GM23338 (cell line): Measurements from ENCODE around the gene NDUFA7. TPM values are rescaled to one million over a fixed set of nuclear protein-coding genes. Genes with fewer than 3 reads are reported as not detected.

Experiments used
- ATAC-seq: fragments of 200-7000 bp; cut with Tn5 transposase; 3 replicates; pipeline ENCODE4 v1.9.1; 2020
- DNase-seq: peaks from one replicate; pipeline ENCODE4 v3.0.0-alpha.2; 2015; ENCODE audit warnings: low spot score
- H2AFZ ChIP-seq: fragments of 200-600 bp; sonication (generic); 2 replicates; pipeline ENCODE4 v1.8.0; 2016; ENCODE audit warnings: antibody characterized with exemption, mild to moderate bottlenecking, moderate library complexity
- H3F3A ChIP-seq: fragments of 200-600 bp; sonication (generic); replicated peaks from 2 replicates; pipeline ENCODE4 v1.8.0; 2017; ENCODE audit warnings: antibody characterized with exemption, mixed run types, low read depth
- H3K27ac ChIP-seq: fragments of 200-600 bp; sonication (generic); 2 replicates; pipeline ENCODE4 v1.6.1; 2016; ENCODE audit warnings: low read depth
- H3K27me3 ChIP-seq: fragments of 200-600 bp; sonication (generic); 2 replicates; pipeline ENCODE4 v1.8.0; 2016; ENCODE audit warnings: mild to moderate bottlenecking, mixed run types, moderate library complexity; ENCODE audit not compliant: insufficient read depth
- H3K36me3 ChIP-seq: fragments of 200-600 bp; sonication (generic); 2 replicates; pipeline ENCODE4 v1.8.0; 2016; ENCODE audit warnings: mild to moderate bottlenecking; ENCODE audit not compliant: insufficient read depth
- H3K4me1 ChIP-seq: fragments of 200-600 bp; sonication (generic); 2 replicates; pipeline ENCODE4 v1.8.0; 2016; ENCODE audit warnings: mild to moderate bottlenecking, moderate library complexity; ENCODE audit not compliant: insufficient read depth
- H3K4me2 ChIP-seq: fragments of 200-600 bp; sonication (generic); 2 replicates; pipeline ENCODE4 v1.7.1; 2017; ENCODE audit warnings: mixed run types
- H3K4me3 ChIP-seq: fragments of 200-600 bp; sonication (generic); 2 replicates; pipeline ENCODE4 v1.6.1; 2016; ENCODE audit warnings: mixed run types
- H3K79me2 ChIP-seq: fragments of 200-600 bp; sonication (generic); replicated peaks from 2 replicates; pipeline ENCODE4 v1.8.0; 2017; ENCODE audit warnings: mild to moderate bottlenecking; ENCODE audit not compliant: insufficient read depth
- H3K9me2 ChIP-seq: fragments of 200-600 bp; sonication (generic); 2 replicates; pipeline ENCODE4 v1.8.0; 2017; ENCODE audit not compliant: insufficient read depth
- H4K20me1 ChIP-seq: fragments of 200-600 bp; sonication (generic); replicated peaks from 2 replicates; pipeline ENCODE4 v1.8.0; 2017; ENCODE audit warnings: mild to moderate bottlenecking; ENCODE audit not compliant: insufficient read depth
- H3K27ac Mint-ChIP-seq: 2 replicates; pipeline ENCODE4 v1.8.0; 2020; ENCODE audit warnings: inconsistent platforms, mild to moderate bottlenecking, moderate library complexity, mixed read lengths
- H3K27me3 Mint-ChIP-seq: 3 replicates; pipeline ENCODE4 v1.8.0; 2022; ENCODE audit warnings: low read depth, mild to moderate bottlenecking, moderate library complexity, mixed read lengths, inconsistent platforms; ENCODE audit not compliant: insufficient read depth, poor library complexity
- H3K36me3 Mint-ChIP-seq: 3 replicates; pipeline ENCODE4 v1.8.0; 2021; ENCODE audit warnings: low read depth, mild to moderate bottlenecking, inconsistent platforms, moderate library complexity, mixed read lengths
- H3K4me1 Mint-ChIP-seq: 3 replicates; pipeline ENCODE4 v1.8.0; 2020; ENCODE audit warnings: mild to moderate bottlenecking, inconsistent platforms, mixed read lengths
- H3K4me3 Mint-ChIP-seq: 3 replicates; pipeline ENCODE4 v1.8.0; 2021; ENCODE audit warnings: moderate library complexity, mild to moderate bottlenecking, inconsistent platforms, mixed read lengths
- H3K9me3 Mint-ChIP-seq: 3 replicates; pipeline ENCODE4 v1.8.0; 2020; ENCODE audit warnings: moderate library complexity, mild to moderate bottlenecking, inconsistent platforms, mixed read lengths
- CREB1 ChIP-seq: fragments of 250-450 bp; sonication (Bioruptor Pico); IDR thresholded peaks from 2 replicates; pipeline ENCODE4 v1.5.0; 2020; ENCODE audit warnings: low read depth, mild to moderate bottlenecking, moderate library complexity
- CTCF ChIP-seq, 2 experiments: fragments of 200-600 bp in 1 of 2; sonication (generic) in 1 of 2; conservative IDR thresholded peaks; 2 replicates each; pipeline versions ENCODE4 v1.5.1 to v1.6.1; 2016 to 2017; ENCODE audit warnings: antibody characterized with exemption in 2 of 2, low read depth in 2 of 2, mild to moderate bottlenecking in 2 of 2, moderate library complexity in 1 of 2
- ETS1 ChIP-seq: IDR thresholded peaks from 2 replicates; pipeline ENCODE4 v1.6.1; 2016; ENCODE audit warnings: antibody characterized with exemption
- EZH2 ChIP-seq: fragments of 200-600 bp; sonication (generic); IDR thresholded peaks from one replicate; pipeline ENCODE4 v1.8.0; 2017; ENCODE audit warnings: antibody characterized with exemption, mild to moderate bottlenecking, low read depth; ENCODE audit not compliant: unreplicated experiment
- EZH2phosphoT487 ChIP-seq: fragments of 200-600 bp; sonication (generic); IDR thresholded peaks from one replicate; pipeline ENCODE4 v1.8.1; 2018; ENCODE audit warnings: antibody characterized with exemption; ENCODE audit not compliant: unreplicated experiment
- JUNB ChIP-seq: IDR thresholded peaks from one replicate; pipeline ENCODE4 v1.6.1; 2016; ENCODE audit warnings: antibody characterized with exemption; ENCODE audit not compliant: unreplicated experiment
- NANOG ChIP-seq: IDR thresholded peaks from 2 replicates; pipeline ENCODE4 v1.6.1; 2016; ENCODE audit warnings: antibody characterized with exemption, borderline replicate concordance
- POLR2AphosphoS5 ChIP-seq: IDR thresholded peaks from 2 replicates; pipeline ENCODE4 v1.6.1; 2016; ENCODE audit warnings: antibody characterized with exemption, low read depth
- REST ChIP-seq: IDR thresholded peaks from one replicate; pipeline ENCODE4 v1.6.1; 2018; ENCODE audit warnings: antibody characterized with exemption; ENCODE audit not compliant: unreplicated experiment
- STAT1 ChIP-seq: IDR thresholded peaks from one replicate; pipeline ENCODE4 v1.6.1; 2016; ENCODE audit warnings: antibody characterized with exemption; ENCODE audit not compliant: unreplicated experiment
- ZNF114 ChIP-seq: fragments of 250-450 bp; sonication (Bioruptor Pico); IDR thresholded peaks from 2 replicates; pipeline ENCODE4 v1.5.0; 2020; ENCODE audit warnings: mild to moderate bottlenecking, moderate library complexity
- ZNF331 ChIP-seq: fragments of 250-450 bp; sonication (Bioruptor Pico); IDR thresholded peaks from 2 replicates; pipeline ENCODE4 v1.5.0; 2020; ENCODE audit warnings: low read depth, mild to moderate bottlenecking, moderate library complexity
- polyA plus RNA-seq: library from polyadenylated mRNA; unstranded; fragments of >200 nt; fragmentation: Nextera tagmentation; extraction: Ambion mirVana; gene quantifications from 2 replicates; pipeline ENCODE4 v1.2.1, GENCODE V29; 2016
- total RNA-seq: library from RNA; depleted of rRNA; stranded (reverse); fragments of >200 nt; shearing (Covaris generic); gene quantifications from 2 replicates; pipeline ENCODE4 v1.2.3, GENCODE V29; 2014
- TF ChIP-seq, protein P1 (sequence below): fragments of 250-450 bp; sonication (Bioruptor Pico); IDR thresholded peaks from 2 replicates; pipeline ENCODE4 v1.5.0; 2020; ENCODE audit warnings: mild to moderate bottlenecking, moderate library complexity

NDUFA7 gene
- total and polyA plus RNA-seq, 2 experiments from 2014 or later, result 35.1 to 344 TPM

DNA sequence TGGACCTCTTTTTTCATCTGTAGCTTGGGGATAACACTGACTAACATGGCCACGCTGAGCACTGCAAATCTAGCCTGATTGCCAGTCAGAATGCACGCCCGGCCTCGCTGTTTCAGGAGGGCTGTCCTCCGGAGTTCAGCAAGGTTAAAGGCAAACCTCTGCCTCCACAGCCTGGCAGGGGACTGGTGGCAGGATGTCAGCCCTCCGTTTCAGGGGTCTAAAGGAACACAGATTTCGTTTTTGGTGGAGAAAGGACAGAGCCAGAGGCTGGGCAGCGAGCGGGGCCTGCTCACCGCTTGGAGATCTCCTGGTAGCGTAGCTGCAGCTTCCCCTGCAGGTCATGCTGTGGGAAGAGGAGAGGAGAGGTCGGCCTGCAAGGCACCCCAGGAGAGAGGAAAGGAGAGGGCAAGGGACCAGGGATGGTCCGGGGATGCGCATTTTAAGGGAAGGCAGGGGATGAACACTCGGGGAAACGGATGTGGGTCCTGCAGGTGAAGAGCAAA lies 560 bp downstream of the NDUFA7 start:
- ATAC-seq, result peak; percentile 6; the same call in 2 of the 3 replicates

More for the DNA sequence above, 560 bp downstream of the NDUFA7 start:
- Histone ChIP-seq H4K20me1 (peaks cover 24% of the 10 kb centered on the region), H3K27ac (peak overlapping the region; percentile 98), H3F3A (peaks cover 53% of the 10 kb centered on the region), H3K4me3 (peak overlapping the region; percentile 96), H2AFZ (no peak overlapping the region), H3K36me3 (peaks cover 7% of the 10 kb centered on the region), H3K4me1 (peaks cover 24% of the 10 kb centered on the region), H3K9me2 (no peaks in the 10 kb centered on the region), H3K27me3 (no peaks in the 10 kb centered on the region), H3K4me2 (peak overlapping the region; percentile 100), H3K79me2 (peaks cover 33% of the 10 kb centered on the region)
- H3K36me3 Mint-ChIP-seq, result peaks cover 43% of the 10 kb centered on the region
- no peaks in the 10 kb centered on the region for H3K9me3 Mint-ChIP-seq
- H3K4me3 Mint-ChIP-seq, result peak overlapping the region; percentile 97
- no peak for TF ChIP-seq REST
- no peak for TF ChIP-seq EZH2phosphoT487
- TF ChIP-seq ETS1, result no peak
- no peak for TF ChIP-seq STAT1
- TF ChIP-seq CREB1 (CRISPR knock-in tag), result no peak
- no peak for TF ChIP-seq POLR2AphosphoS5
- TF ChIP-seq ZNF114, result no peak
- TF ChIP-seq CTCF (conservative IDR thresholded peaks at IDR 0.05; ENCODE audit: low read depth in 2 of 2), result no peak
- TF ChIP-seq NANOG, result no peak
- no peak for TF ChIP-seq JUNB
- no peak for TF ChIP-seq EZH2
- TF ChIP-seq ZNF331 (CRISPR knock-in tag), result no peak
- TF ChIP-seq, protein P1, sequence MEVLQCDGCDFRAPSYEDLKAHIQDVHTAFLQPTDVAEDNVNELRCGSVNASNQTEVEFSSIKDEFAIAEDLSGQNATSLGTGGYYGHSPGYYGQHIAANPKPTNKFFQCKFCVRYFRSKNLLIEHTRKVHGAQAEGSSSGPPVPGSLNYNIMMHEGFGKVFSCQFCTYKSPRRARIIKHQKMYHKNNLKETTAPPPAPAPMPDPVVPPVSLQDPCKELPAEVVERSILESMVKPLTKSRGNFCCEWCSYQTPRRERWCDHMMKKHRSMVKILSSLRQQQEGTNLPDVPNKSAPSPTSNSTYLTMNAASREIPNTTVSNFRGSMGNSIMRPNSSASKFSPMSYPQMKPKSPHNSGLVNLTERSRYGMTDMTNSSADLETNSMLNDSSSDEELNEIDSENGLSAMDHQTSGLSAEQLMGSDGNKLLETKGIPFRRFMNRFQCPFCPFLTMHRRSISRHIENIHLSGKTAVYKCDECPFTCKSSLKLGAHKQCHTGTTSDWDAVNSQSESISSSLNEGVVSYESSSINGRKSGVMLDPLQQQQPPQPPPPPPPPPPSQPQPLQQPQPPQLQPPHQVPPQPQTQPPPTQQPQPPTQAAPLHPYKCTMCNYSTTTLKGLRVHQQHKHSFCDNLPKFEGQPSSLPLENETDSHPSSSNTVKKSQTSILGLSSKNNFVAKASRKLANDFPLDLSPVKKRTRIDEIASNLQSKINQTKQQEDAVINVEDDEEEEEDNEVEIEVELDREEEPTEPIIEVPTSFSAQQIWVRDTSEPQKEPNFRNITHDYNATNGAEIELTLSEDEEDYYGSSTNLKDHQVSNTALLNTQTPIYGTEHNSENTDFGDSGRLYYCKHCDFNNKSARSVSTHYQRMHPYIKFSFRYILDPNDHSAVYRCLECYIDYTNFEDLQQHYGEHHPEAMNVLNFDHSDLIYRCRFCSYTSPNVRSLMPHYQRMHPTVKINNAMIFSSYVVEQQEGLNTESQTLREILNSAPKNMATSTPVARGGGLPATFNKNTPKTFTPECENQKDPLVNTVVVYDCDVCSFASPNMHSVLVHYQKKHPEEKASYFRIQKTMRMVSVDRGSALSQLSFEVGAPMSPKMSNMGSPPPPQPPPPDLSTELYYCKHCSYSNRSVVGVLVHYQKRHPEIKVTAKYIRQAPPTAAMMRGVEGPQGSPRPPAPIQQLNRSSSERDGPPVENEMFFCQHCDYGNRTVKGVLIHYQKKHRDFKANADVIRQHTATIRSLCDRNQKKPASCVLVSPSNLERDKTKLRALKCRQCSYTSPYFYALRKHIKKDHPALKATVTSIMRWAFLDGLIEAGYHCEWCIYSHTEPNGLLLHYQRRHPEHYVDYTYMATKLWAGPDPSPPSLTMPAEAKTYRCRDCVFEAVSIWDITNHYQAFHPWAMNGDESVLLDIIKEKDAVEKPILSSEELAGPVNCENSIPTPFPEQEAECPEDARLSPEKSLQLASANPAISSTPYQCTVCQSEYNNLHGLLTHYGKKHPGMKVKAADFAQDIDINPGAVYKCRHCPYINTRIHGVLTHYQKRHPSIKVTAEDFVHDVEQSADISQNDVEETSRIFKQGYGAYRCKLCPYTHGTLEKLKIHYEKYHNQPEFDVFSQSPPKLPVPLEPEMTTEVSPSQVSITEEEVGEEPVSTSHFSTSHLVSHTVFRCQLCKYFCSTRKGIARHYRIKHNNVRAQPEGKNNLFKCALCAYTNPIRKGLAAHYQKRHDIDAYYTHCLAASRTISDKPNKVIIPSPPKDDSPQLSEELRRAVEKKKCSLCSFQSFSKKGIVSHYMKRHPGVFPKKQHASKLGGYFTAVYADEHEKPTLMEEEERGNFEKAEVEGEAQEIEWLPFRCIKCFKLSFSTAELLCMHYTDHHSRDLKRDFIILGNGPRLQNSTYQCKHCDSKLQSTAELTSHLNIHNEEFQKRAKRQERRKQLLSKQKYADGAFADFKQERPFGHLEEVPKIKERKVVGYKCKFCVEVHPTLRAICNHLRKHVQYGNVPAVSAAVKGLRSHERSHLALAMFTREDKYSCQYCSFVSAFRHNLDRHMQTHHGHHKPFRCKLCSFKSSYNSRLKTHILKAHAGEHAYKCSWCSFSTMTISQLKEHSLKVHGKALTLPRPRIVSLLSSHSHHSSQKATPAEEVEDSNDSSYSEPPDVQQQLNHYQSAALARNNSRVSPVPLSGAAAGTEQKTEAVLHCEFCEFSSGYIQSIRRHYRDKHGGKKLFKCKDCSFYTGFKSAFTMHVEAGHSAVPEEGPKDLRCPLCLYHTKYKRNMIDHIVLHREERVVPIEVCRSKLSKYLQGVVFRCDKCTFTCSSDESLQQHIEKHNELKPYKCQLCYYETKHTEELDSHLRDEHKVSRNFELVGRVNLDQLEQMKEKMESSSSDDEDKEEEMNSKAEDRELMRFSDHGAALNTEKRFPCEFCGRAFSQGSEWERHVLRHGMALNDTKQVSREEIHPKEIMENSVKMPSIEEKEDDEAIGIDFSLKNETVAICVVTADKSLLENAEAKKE, result no peak
- H3K27me3 Mint-ChIP-seq, result peaks cover 22% of the 10 kb centered on the region
- H3K27ac Mint-ChIP-seq, result peak overlapping the region; percentile 97
- peaks cover 37% of the 10 kb centered on the region for H3K4me1 Mint-ChIP-seq
- DNase-seq, result peak; percentile 26
